ENCODE results near the gene TRPM6.
"Not testable (repeated sequence)": the region's sequence is repeated elsewhere in the genome, so short reads cannot be mapped to it uniquely, and the experiment has no call there.

Gene TRPM6

DNA sequence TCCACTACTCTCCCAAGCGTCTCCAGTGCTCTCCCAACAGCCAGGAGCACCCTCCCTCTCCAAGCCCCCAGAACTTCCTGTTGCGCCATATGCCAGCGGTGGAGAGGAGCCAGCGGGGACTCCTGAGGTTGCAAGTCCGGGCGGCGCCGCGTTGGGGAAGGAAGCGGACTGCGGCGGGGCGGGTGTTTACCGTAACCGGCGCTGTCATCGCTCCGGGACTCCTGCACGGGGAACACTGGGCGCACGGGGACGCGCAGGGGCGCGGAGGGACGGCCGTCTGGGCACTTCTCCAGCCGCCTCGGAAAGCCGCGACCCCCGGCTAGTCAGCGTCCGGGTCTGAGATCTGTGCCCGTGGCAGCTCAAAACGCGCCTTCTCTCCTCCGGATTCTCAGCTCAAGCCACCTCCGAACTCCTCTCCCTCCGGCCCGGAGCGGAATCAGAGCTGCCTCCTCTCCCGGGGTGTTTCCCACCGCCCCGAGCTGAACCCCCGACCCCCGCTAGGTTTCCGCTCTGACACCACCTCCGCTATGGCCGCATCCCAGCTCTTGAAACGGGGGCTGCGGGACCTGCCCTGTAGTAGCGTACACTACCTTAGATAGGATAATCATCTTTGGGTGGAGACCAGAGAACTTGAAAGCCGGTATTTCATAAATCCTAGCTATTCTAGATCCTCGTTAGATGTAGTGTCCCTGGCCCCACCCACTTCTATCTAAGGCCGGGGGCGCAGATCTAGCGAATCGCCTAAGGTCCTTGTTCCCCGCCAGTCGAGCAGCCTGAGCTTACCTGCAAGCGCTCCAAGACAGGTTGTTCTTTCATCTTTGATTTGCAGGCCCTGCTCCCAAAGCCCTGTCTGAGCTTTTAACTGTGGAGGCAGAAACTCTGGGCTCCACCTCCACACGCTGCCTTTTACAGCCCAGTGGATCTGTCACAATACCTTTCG lies at the start of gene TRPM6:
TSS of gene TRPM6 (minus strand) at position 881 of the 940 bp plus-strand sequence. CDS start at position 816, 65 bp downstream.
- peak; percentile 77 for DNase-seq (ENCODE audit: low spot score)

GRCh38 chr9:74935008-74935407 lies 47.3 kb upstream of the TRPM6 start:
- no peak for DNase-seq (ENCODE audit: low spot score)

DNA sequence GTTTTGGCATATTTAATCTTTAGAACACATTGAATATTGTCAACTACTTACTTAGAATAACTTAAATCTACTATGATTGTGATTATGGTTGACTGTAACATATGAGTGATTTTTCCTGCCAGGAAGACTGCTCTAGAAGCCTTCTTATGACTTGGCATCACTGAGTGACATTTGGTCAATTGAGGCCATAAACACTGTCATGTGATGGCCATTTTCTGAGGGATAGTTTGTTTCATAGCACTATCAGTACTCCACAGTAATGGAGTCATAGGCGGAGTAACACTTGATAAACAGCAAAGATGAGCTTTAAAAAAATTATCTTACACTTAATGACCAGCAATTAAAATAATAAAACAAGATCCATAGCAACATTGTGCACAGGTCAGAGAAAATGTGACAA lies 34.0 kb upstream of the TRPM6 start:
- no peak for DNase-seq (ENCODE audit: low spot score)

DNA sequence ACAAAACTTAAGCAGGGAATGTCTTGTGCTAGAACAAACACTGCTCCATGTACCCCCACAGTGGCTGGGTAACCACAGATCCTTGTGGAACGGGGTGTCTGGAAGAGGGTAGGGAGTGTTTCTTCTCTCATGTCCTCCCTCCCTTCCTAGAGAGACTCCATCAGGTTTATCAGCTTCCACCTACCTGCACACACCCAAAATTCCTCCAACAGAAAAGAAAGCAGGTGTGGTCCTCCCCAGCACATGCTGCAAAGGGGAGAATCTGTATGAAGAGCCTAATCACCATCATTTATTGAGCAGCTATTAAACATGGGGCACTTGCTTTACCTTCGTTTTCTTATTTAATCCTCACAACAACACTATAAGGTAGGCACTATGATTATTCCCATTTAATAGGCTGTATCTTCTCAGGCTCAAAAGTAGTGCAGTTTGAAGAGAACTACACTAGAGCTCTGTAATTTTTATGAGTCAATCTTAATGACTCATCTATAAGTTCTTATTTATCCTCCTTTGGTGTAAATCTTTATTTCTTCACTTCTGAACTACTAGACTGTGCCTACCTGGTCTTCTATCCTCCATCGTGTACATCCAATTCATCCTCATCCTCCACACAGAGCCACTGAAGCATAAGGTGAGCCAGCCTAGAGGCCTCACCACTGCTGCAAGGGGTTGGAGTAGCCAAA lies 33.4 kb upstream of the TRPM6 start:
- DNase-seq (ENCODE audit: low spot score), result no peak

DNA sequence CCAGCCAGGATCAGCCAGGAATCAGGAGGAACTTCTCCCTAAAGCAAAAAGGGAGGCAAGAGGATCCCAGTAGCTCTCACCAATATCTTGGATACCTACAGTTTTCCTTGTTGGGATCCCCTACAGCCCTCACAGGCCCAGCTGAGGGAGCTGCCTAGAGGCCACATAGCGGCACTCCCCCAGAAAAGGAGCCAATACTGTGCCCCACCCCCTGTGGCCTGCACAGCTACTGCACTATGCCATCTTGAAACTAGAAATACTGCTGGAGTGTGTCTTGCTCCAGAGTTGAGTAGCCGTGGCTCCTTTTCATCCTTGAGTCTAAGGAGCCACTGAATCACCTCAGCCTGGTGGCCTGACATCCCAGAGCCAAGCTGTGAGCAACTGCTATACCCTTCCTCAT lies 22.3 kb upstream of the TRPM6 start:
- no peak for DNase-seq (ENCODE audit: low spot score)

DNA sequence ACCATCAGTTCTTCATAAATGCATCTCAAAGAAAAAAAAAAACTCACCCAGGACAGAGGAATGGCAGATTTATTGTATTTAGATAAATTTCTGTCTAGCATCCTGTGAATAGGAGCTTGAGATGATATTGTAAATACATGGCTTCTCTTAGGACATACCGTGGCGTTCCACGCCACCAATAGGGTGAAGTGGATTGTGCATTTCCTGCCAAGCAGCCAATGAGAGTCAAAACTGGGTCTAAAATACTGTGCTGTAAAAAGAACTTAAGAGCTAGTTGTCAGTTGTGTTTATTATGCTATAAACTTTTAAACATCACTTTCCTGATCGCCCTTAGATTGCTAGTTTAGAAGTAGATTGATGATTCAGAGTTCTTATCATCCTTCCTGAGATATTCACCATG lies 20.9 kb upstream of the TRPM6 start:
- no peak for DNase-seq (ENCODE audit: low spot score)

- no peak for DNase-seq (ENCODE audit: low spot score)
Observed at GRCh38 chr9:74907085-74907484, 19.4 kb upstream of the TRPM6 start.

DNA sequence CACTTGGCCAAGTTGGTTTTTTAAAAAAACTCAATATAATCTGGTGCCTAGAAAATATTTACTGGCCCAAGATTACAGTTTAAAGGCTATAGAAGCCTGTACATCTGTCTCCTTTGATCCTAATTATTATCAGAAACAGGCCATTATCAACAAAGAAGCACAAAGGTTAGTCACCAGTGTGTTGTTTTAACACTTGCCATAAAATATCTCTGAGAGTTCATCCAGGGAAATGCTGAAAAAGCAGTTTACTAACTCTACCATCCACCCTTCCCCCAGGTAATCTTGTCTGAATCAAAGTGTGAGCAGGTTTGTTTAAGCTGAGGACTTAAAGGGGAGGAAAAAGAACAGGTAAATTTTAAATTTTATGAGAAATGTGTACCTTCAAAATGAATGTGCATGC lies 13.3 kb upstream of the TRPM6 start:
- DNase-seq (ENCODE audit: low spot score), result no peak

- not testable (repeated sequence) for DNase-seq (ENCODE audit: low spot score)
Observed at GRCh38 chr9:74888449-74888848, 728 bp upstream of the TRPM6 start.

- no peak for DNase-seq (ENCODE audit: low spot score)
Observed at GRCh38 chr9:74887981-74888370, 255 bp upstream of the TRPM6 start.

- no peak for DNase-seq (ENCODE audit: low spot score)
Observed at GRCh38 chr9:74876382-74876949, 11.3 kb downstream of the TRPM6 start.

- DNase-seq (ENCODE audit: low spot score), result no peak
Observed at GRCh38 chr9:74875656-74876055, 12.1 kb downstream of the TRPM6 start.

DNA sequence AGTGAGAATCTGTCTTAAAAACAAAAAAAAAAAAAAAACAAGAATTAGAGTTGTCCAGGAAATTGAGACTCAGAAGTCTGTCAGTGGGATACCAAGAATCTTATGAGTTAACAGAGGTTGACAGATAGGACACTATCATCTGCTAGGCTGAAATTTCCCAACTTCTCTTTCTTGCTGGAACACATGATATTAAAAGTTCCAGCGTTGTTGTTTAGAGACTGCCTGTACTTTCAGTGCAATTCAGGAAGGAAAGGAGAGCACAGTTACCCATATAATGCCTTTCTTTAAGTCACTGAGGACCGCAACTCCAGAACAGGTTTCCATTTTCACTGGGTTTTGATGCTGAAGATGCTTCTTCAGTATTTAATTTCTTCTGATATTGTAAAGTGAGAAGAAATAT lies 13.5 kb downstream of the TRPM6 start:
- no peak for DNase-seq (ENCODE audit: low spot score)

- no peak for DNase-seq (ENCODE audit: low spot score)
Observed at GRCh38 chr9:74872619-74873233, 15.0 kb downstream of the TRPM6 start.

- no peak for DNase-seq (ENCODE audit: low spot score)
Observed at GRCh38 chr9:74867483-74867882, 20.2 kb downstream of the TRPM6 start.

- DNase-seq (ENCODE audit: low spot score), result no peak
Observed at GRCh38 chr9:74865177-74865576, 22.5 kb downstream of the TRPM6 start.

DNA sequence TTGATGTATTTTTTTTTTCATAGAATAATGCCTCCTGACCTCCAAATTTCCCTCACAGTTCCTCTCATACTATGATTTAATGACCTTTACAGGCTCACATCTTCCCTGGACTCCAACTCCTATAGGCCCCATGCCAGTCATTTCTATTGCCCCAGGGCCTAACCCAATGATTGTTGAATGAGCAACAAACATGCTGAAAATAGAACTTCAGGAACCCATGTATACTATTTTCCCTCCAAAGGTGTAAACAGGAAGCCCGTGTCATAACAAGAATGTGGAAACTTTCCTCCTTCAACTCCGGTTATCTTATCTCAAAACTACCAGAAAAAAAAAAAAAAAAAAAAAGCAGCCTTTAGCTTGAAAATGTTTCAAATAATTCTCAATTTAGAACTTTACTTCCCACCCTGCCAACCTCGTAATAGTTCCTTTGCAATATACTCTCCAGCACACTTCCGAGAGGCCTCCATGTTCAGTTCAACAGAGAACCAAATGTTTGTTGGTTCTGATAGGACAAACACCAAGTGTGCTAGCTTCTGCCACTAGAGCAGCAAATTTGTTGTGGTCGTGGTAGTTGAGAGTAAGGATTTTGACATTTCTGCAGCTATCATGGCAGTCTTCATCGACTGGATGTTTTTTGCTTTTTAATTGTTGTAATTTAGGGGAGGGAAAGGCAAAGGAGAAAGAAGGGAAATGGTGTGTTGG lies 25.8 kb downstream of the TRPM6 start:
- no peak for DNase-seq (ENCODE audit: low spot score)

- no peak for DNase-seq (ENCODE audit: low spot score)
Observed at GRCh38 chr9:74861071-74861470, 26.6 kb downstream of the TRPM6 start.

GRCh38 chr9:74860247-74860646 lies 27.5 kb downstream of the TRPM6 start:
- DNase-seq (ENCODE audit: low spot score), result not testable (repeated sequence)

DNA sequence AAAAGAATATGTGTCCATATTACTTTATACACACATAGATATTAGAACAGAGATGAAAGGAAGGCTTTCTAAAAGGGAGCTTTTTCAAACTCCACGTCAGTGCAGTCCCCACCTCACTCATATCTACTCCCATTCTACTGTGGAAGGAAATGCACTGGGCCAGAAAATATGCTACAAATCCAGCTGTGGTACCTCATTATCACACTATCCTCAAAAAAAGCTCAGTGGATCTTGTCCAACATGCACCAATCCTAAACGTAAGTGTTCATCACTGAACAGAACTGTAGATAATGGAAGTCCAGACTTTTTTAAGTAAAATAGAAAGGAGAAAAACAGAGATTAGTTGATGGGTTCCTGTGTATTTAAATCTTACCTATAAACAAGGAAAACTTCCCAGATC lies 27.9 kb downstream of the TRPM6 start:
- DNase-seq (ENCODE audit: low spot score), result no peak

GRCh38 chr9:74858751-74859414 lies 28.8 kb downstream of the TRPM6 start:
- no peak for DNase-seq (ENCODE audit: low spot score)

Measured in ecto neural progenitor cell (in vitro differentiated cells).